Lung microvascular endothelial cell (primary cell): ENCODE measurements around the gene MSANTD7. TPM values are rescaled to one million over a fixed set of nuclear protein-coding genes. Genes with fewer than 3 reads are reported as not detected.
"Not testable (repeated sequence)": the region's sequence is repeated elsewhere in the genome, so short reads cannot be mapped to it uniquely, and the experiment has no call there.

Experiments
- DNase-seq, 2 donors: peaks; one replicate each; pipeline versions ENCODE4 v3.0.0 to v3.0.0-alpha.2; 2010; ENCODE audit warnings: low read depth in 2 of 2
- total RNA-seq: library from RNA; depleted of rRNA; stranded (reverse); fragments of >200 nt; gene quantifications from 2 replicates; pipeline ENCODE4 v1.2.1, GENCODE V29; 2014

The MSANTD7 gene
- total RNA-seq, 1 donor from 2014 or later = 16.1 TPM

GRCh38 chr10:14837003-14837756 is 926 bp upstream of the MSANTD7 start:
- no peak for DNase-seq

- peak; percentile 36 to 48 for DNase-seq
These were observed 637 bp downstream of the MSANTD7 start for GRCh38 chr10:14838582-14839304.

GRCh38 chr10:14839305-14839695 is 1.2 kb downstream of the MSANTD7 start:
- peak in 1 of 2 donors; percentile 26 for DNase-seq

GRCh38 chr10:14840178-14840577 is 2.1 kb downstream of the MSANTD7 start:
- no peak for DNase-seq

- no peak for DNase-seq
These were observed 5.4 kb downstream of the MSANTD7 start for GRCh38 chr10:14843327-14843988.

GRCh38 chr10:14844948-14845347 is 6.8 kb downstream of the MSANTD7 start:
- no peak for DNase-seq

- no peak for DNase-seq
These were observed 14.1 kb downstream of the MSANTD7 start for GRCh38 chr10:14852236-14852635.

- no peak for DNase-seq
These were observed 17.3 kb downstream of the MSANTD7 start for GRCh38 chr10:14855453-14855852.

- DNase-seq = no peak
These were observed 20.3 kb downstream of the MSANTD7 start for GRCh38 chr10:14858338-14858960.

GRCh38 chr10:14859043-14859442 is 20.9 kb downstream of the MSANTD7 start:
- DNase-seq = no peak

- no peak for DNase-seq
These were observed 21.7 kb downstream of the MSANTD7 start for GRCh38 chr10:14859775-14860174.

- no peak for DNase-seq
These were observed 22.7 kb downstream of the MSANTD7 start for GRCh38 chr10:14860791-14861190.

- not testable (repeated sequence) for DNase-seq
These were observed 26.4 kb downstream of the MSANTD7 start for GRCh38 chr10:14864466-14864865.

GRCh38 chr10:14864871-14865270 is 26.8 kb downstream of the MSANTD7 start:
- not testable (repeated sequence) for DNase-seq

- peak in 1 of 2 donors; percentile 36 for DNase-seq
These were observed 35.1 kb downstream of the MSANTD7 start for GRCh38 chr10:14873090-14873760.

- no peak for DNase-seq
These were observed 37.8 kb downstream of the MSANTD7 start for GRCh38 chr10:14875941-14876340.

GRCh38 chr10:14876764-14877163 is 38.7 kb downstream of the MSANTD7 start:
- no peak for DNase-seq

GRCh38 chr10:14878266-14879123 is 40.4 kb downstream of the MSANTD7 start, which contains the start of gene SUV39H2:
SUV39H2 (plus strand) TSS chr10:14878866; CDS start chr10:14878889, 23 bp downstream.
- peak; percentile 97 to 98 for DNase-seq

GRCh38 chr10:14879124-14879927 is 41.2 kb downstream of the MSANTD7 start:
- DNase-seq = peak; percentile 8 to 32

- DNase-seq = no peak
These were observed 41.8 kb downstream of the MSANTD7 start for GRCh38 chr10:14879928-14880193.
